GM12878 (cell line): ENCODE results near the gene PTEN. TPM values are rescaled to one million over a fixed set of nuclear protein-coding genes. Genes with fewer than 3 reads are reported as not detected.

Experiments used
- ATAC-seq: fragments of 200-7000 bp; cut with Tn5 transposase; 3 replicates; pipeline ENCODE4 v1.9.1; 2020; ENCODE audit warnings: mild to moderate bottlenecking, moderate library complexity
- BruUV-seq: library from RNA; stranded (reverse); fragments of 400-500 nt; replicated peaks from 2 replicates; lab custom pipeline; 2021; lab: Mats Ljungman, UMichigan
- CTCF ChIA-PET: fragments of 300-600 bp; sonication (Branson Sonifier 250); formaldehyde crosslinking; extraction: SDS; loops from one replicate; lab custom pipeline; 2021; ENCODE audit warnings: inconsistent platforms; lab: Yijun Ruan, JAX
- POLR2A ChIA-PET: fragments of 350-600 bp; formaldehyde crosslinking; extraction: SDS; loops from one replicate; lab custom pipeline; 2021; ENCODE audit warnings: inconsistent platforms; lab: Charles Lee
- RAD21 ChIA-PET: fragments of 300-600 bp; sonication (Branson Sonifier 250); formaldehyde crosslinking; loops from one replicate; lab custom pipeline; 2023; ENCODE audit warnings: antibody characterized with exemption; ENCODE audit not compliant: unreplicated experiment; lab: Charles Lee
- SMC1A ChIA-PET: fragments of 300-600 bp; sonication (Branson Sonifier 250); formaldehyde crosslinking; loops from one replicate; lab custom pipeline; 2023; ENCODE audit not compliant: unreplicated experiment, uncharacterized antibody; lab: Charles Lee
- DNase-seq: peaks from one replicate; pipeline ENCODE4 v3.0.0-alpha.2; 2011; ENCODE audit warnings: low read depth, low spot score
- FAIRE-seq: peaks from 3 replicates; lab custom pipeline; 2011; peaks lifted over from hg19 to GRCh38; lab: Jason Lieb, UNC
- H2AFZ ChIP-seq: 2 replicates; pipeline ENCODE4 v1.6.0; 2011; ENCODE audit warnings: low read depth, low read length, control low read depth; ENCODE audit not compliant: control insufficient read depth
- H3K27ac ChIP-seq: 2 replicates; pipeline ENCODE4 v1.5.1; 2011; ENCODE audit warnings: control low read depth; ENCODE audit not compliant: control insufficient read depth, insufficient read depth
- H3K27me3 ChIP-seq, 2 experiments: replicated peaks in 1 of 2; 2 replicates each; pipeline versions ENCODE4 v1.6.0 to v1.6.1; 2011; ENCODE audit warnings: low read length in 1 of 2; ENCODE audit not compliant: control insufficient read depth in 2 of 2, insufficient read depth in 2 of 2
- H3K36me3 ChIP-seq, 2 experiments: 2 replicates each; pipeline ENCODE4 v1.5.1; 2011; ENCODE audit warnings: low read length in 1 of 2; ENCODE audit not compliant: control insufficient read depth in 2 of 2, insufficient read depth in 2 of 2
- H3K4me1 ChIP-seq: 2 replicates; pipeline ENCODE4 v1.6.1; 2011; ENCODE audit warnings: mild to moderate bottlenecking, low read length, moderate library complexity, mixed read lengths; ENCODE audit not compliant: control insufficient read depth, insufficient read depth
- H3K4me2 ChIP-seq: 2 replicates; pipeline ENCODE4 v1.6.0; 2011; ENCODE audit warnings: control low read depth; ENCODE audit not compliant: control insufficient read depth, insufficient read depth
- H3K4me3 ChIP-seq: fragments of 200-600 bp; sonication (generic); 2 replicates; pipeline ENCODE4 v1.5.1; 2016
- H3K79me2 ChIP-seq: 2 replicates; pipeline ENCODE4 v1.6.0; 2011; ENCODE audit warnings: low read length; ENCODE audit not compliant: control insufficient read depth, insufficient read depth
- H3K9ac ChIP-seq: 2 replicates; pipeline ENCODE4 v1.8.0; 2011; ENCODE audit warnings: low read length, control low read depth, mixed read lengths; ENCODE audit not compliant: control insufficient read depth, insufficient read depth
- H3K9me3 ChIP-seq: replicated peaks from 3 replicates; pipeline ENCODE4 v1.5.1; 2011; ENCODE audit warnings: mild to moderate bottlenecking, low read length; ENCODE audit not compliant: control insufficient read depth, insufficient read depth
- H4K20me1 ChIP-seq: 2 replicates; pipeline ENCODE4 v1.6.0; 2011; ENCODE audit not compliant: control insufficient read depth, insufficient read depth
- BCL11A ChIP-seq: IDR thresholded peaks from 2 replicates; pipeline ENCODE4 v1.6.1; 2011; ENCODE audit warnings: low read depth, low read length
- MEF2B ChIP-seq: fragments of 450-650 bp; IDR thresholded peaks from 2 replicates; pipeline ENCODE4 v1.6.1; 2018; ENCODE audit warnings: mild to moderate bottlenecking, moderate library complexity; ENCODE audit not compliant: partially characterized antibody, poor library complexity, severe bottlenecking
- NFYB ChIP-seq: IDR thresholded peaks from 2 replicates; pipeline ENCODE4 v1.6.1; 2011; ENCODE audit warnings: low read depth, mild to moderate bottlenecking, low read length, improper control_type of control experiment, moderate library complexity; ENCODE audit not compliant: insufficient read depth
- SPI1 ChIP-seq: IDR thresholded peaks from 2 replicates; pipeline ENCODE4 v1.6.1; 2011; ENCODE audit warnings: low read depth, mild to moderate bottlenecking, low read length, moderate library complexity, borderline replicate concordance; ENCODE audit not compliant: insufficient read depth
- TARDBP ChIP-seq: IDR thresholded peaks from 2 replicates; pipeline ENCODE4 v1.6.1; 2016; ENCODE audit warnings: borderline replicate concordance
- WGBS: methylation state at CpG from one replicate; pipeline ENCODE4 v1.1.6; 2016; ENCODE audit warnings: low lambda C conversion rate; ENCODE audit not compliant: insufficient replicate concordance, insufficient coverage; ENCODE audit errors: missing lambda C conversion rate; 5-methylcytosine and 5-hydroxymethylcytosine counted together
- in situ Hi-C: fragments of 300-500 bp; cut with MboI; formaldehyde crosslinking; loops from 9 replicates; pipeline ENCODE4 v1.14.3; 2018; ENCODE audit warnings: mixed read lengths
- intact Hi-C: fragments of 100-400 bp; cut with micrococcal nuclease; formaldehyde crosslinking; loops from one replicate; pipeline ENCODE4 v1.14.2; 2022; ENCODE audit not compliant: unreplicated experiment
- polyA plus RNA-seq, 11 experiments: library from polyadenylated mRNA; depleted of rRNA in 4 of 11; unstranded in 6 of 11; stranded (reverse) in 5 of 11; fragments of >200 nt; fragmentation: Nextera tagmentation in 4 of 11; fragmentation: Illumina TruSeq in 1 of 11; extraction: Ambion mirVana in 4 of 11; extraction: Trizol in 1 of 11; gene quantifications; 1 replicate in 1 of 11; 2 replicates in 10 of 11; pipeline versions ENCODE4 v1.2.1 to v1.2.3, GENCODE V29; 2011 to 2016; ENCODE audit warnings: inconsistent platforms in 2 of 11, missing spikeins in 2 of 11, low read depth in 1 of 11
- total RNA-seq, 4 experiments: library from RNA; depleted of rRNA in 3 of 4; stranded (reverse); fragments of >200 nt in 3 of 4; fragmentation: Illumina TruSeq in 1 of 4; extraction: Trizol in 1 of 4; gene quantifications; 2 replicates each; pipeline versions ENCODE4 v1.2.1 to v1.2.3, GENCODE V29; 2013 to 2021

Gene PTEN
- total and polyA plus RNA-seq, 10 of the 15 experiments (the other 5 are each of a cell fraction or from before 2014, with no cell fraction given) = 26.1 to 175 (median 58.1) TPM

DNA sequence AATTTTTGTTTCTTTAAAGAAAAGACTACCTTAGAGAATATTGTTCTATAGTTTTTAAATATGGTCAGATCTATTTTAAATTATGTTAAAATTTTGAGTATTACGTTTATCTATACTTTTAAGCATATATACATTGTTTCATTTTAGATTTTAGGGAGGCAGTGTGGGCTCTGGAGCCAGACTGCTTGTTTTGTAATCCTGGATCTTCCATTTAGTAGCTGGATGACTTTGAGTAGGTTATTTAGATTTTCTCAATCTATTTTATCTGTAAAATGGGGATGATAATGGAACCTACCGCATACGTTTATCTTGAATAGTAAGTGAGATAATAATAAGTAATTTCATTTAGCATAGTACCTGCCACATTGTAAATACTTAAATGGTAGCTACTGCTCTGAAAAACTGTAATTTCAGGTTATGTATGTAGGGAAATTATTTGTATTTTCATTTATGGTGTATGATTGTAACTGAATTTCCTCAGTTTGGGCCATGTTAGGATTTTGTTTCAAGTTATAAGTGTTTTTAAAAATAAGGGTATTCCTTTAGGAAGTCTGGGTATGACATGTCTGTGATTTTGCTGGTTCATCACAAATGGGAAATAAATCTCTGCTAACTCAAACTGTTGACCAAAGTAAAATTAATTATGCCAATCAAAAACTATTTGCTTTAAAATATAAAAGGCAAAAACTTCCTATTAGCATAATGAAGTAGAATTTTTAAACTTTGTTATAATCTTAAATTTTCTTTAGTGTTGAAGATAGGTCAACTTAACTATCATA, 6.5 kb downstream of the PTEN start:
- BruUV-seq = no TSS peak
- Histone ChIP-seq H3K27me3 (no peaks in the 10 kb centered on the region), H2AFZ (no peak overlapping the region), H3K4me2 (peak overlapping the region; percentile 59; the same call in 1 of the 2 replicates), H3K9ac (peak overlapping the region; percentile 90), H3K4me1 (no peaks in the 10 kb centered on the region)
- CTCF ChIA-PET = interaction anchor here (0.6 to 1.8 kb wide), 6 partner anchors 9 to 522 kb away, joined by 3 to 5 read pairs (median 3); no protein-coding TSS in a partner anchor
- TF ChIP-seq BCL11A (no peak), SPI1 (no peak), NFYB (no peak), MEF2B (no peak), TARDBP (no peak)
- TF ChIP-seq, all 136 proteins: peak for 0
- Histone ChIP-seq H3K4me3 (peak overlapping the region; percentile 50), H3K79me2 (peaks cover 100% of the 10 kb centered on the region), H3K27ac (peak overlapping the region; percentile 54), H4K20me1 (no peaks in the 10 kb centered on the region; the same call in 1 of the 2 replicates), H3K9me3 (no peaks in the 10 kb centered on the region), H3K36me3 (peaks cover 0 to 13% of the 10 kb centered on the region in 2 experiments; a peak in 1 of 4 replicates)
- FAIRE-seq (no peak), DNase-seq (no peak), ATAC-seq (no peak)
- ChIA-PET SMC1A (interaction anchor here (0.7 to 4.0 kb wide), 9 partner anchors 13 to 246 kb away, joined by 3 to 12 read pairs (median 4); no protein-coding TSS in a partner anchor), POLR2A (interaction anchor here (0.6 to 2.5 kb wide), 5 partner anchors 8 to 713 kb away, joined by 3 to 12 read pairs (median 4); partner anchors contain the start of genes KLLN, PTEN and RNLS), RAD21 (interaction anchor here (0.7 to 4.1 kb wide), 8 partner anchors 8 to 517 kb away, joined by 3 to 18 read pairs (median 4); no protein-coding TSS in a partner anchor)
- 57% methylated on average over 3 of the region's 3 CpGs for WGBS
- intact Hi-C loops (no loop called here), in situ Hi-C loops (loop anchor here (10.0 kb wide), 1 partner anchor 195 kb away; no protein-coding TSS in a partner anchor)
